22Rv1 (cell line): ENCODE results near the gene RUVBL1.

Source experiments
- ZFX ChIP-seq: fragments of 450-650 bp; IDR thresholded peaks from 2 replicates; pipeline ENCODE4 v1.6.1; 2017; ENCODE audit warnings: antibody characterized with exemption, borderline replicate concordance
- TF ChIP-seq, protein P1 (sequence below): fragments of 450-650 bp; IDR thresholded peaks from 2 replicates; pipeline ENCODE4 v1.5.1; 2017; ENCODE audit warnings: mild to moderate bottlenecking

GRCh38 chr3:128077665-128078064 lies 45.9 kb downstream of the RUVBL1 start:
- TF ChIP-seq, protein P1, sequence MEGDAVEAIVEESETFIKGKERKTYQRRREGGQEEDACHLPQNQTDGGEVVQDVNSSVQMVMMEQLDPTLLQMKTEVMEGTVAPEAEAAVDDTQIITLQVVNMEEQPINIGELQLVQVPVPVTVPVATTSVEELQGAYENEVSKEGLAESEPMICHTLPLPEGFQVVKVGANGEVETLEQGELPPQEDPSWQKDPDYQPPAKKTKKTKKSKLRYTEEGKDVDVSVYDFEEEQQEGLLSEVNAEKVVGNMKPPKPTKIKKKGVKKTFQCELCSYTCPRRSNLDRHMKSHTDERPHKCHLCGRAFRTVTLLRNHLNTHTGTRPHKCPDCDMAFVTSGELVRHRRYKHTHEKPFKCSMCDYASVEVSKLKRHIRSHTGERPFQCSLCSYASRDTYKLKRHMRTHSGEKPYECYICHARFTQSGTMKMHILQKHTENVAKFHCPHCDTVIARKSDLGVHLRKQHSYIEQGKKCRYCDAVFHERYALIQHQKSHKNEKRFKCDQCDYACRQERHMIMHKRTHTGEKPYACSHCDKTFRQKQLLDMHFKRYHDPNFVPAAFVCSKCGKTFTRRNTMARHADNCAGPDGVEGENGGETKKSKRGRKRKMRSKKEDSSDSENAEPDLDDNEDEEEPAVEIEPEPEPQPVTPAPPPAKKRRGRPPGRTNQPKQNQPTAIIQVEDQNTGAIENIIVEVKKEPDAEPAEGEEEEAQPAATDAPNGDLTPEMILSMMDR: no peak
- no peak for TF ChIP-seq ZFX
